ENCODE data around the gene HES5.

DNA sequence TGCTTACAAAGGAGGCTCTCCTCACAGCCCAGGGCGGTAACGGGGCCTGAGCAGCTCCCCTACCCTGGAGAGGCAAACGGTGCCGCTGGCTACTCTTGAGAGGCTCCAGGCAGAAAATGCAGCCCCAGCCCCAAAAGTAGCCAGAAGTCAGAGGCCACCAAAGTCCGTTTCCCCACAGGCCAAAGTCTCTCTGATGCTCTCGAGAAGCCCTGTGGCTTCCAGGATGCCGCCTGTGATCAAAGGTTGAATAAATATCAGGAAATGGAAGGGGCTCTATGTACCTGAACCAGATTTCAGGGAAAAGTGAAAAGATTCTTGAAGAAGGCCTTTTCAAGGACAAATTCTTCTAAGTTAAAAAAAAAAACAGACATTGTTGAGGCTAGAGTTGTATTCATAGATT, 7.8 kb downstream of the HES5 start:
- no peak for TF ChIP-seq POLR2A (IDR thresholded peaks at IDR 0.05)
- TF ChIP-seq, protein P1, sequence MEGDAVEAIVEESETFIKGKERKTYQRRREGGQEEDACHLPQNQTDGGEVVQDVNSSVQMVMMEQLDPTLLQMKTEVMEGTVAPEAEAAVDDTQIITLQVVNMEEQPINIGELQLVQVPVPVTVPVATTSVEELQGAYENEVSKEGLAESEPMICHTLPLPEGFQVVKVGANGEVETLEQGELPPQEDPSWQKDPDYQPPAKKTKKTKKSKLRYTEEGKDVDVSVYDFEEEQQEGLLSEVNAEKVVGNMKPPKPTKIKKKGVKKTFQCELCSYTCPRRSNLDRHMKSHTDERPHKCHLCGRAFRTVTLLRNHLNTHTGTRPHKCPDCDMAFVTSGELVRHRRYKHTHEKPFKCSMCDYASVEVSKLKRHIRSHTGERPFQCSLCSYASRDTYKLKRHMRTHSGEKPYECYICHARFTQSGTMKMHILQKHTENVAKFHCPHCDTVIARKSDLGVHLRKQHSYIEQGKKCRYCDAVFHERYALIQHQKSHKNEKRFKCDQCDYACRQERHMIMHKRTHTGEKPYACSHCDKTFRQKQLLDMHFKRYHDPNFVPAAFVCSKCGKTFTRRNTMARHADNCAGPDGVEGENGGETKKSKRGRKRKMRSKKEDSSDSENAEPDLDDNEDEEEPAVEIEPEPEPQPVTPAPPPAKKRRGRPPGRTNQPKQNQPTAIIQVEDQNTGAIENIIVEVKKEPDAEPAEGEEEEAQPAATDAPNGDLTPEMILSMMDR (IDR thresholded peaks at IDR 0.05): no peak

Data from upper lobe of left lung (tissue), 4 donors.